ENCODE measurements around the gene FBLN5.

DNA sequence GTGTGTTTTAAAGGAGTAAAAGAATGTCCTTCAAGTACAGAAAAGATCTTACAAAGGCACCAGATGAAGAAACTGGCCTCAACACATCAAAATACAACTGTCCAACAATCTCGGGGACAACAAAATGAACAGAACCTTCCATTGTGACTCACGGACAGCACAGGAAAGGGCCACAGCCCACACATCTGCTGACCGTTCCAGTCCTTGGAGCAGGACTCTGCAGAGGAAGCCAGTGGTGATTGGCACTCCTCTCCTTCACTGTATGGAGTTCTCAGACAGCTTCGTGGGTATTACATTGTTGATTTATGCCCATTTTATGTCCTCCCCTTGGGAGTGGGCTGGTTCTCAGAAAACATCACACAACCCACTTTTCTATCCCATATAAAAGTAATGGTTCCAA, 47.7 kb downstream of the FBLN5 start:
- TF ChIP-seq POLR2A (IDR thresholded peaks at IDR 0.05) = no peak
- TF ChIP-seq, protein P1, sequence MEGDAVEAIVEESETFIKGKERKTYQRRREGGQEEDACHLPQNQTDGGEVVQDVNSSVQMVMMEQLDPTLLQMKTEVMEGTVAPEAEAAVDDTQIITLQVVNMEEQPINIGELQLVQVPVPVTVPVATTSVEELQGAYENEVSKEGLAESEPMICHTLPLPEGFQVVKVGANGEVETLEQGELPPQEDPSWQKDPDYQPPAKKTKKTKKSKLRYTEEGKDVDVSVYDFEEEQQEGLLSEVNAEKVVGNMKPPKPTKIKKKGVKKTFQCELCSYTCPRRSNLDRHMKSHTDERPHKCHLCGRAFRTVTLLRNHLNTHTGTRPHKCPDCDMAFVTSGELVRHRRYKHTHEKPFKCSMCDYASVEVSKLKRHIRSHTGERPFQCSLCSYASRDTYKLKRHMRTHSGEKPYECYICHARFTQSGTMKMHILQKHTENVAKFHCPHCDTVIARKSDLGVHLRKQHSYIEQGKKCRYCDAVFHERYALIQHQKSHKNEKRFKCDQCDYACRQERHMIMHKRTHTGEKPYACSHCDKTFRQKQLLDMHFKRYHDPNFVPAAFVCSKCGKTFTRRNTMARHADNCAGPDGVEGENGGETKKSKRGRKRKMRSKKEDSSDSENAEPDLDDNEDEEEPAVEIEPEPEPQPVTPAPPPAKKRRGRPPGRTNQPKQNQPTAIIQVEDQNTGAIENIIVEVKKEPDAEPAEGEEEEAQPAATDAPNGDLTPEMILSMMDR (IDR thresholded peaks at IDR 0.05) = no peak
